ENCODE data around the gene ALOX12B.
A peak's percentile ranks its signal among the peaks of the same experiment; 100 is the strongest.
"Not testable (repeated sequence)": the region's sequence is repeated elsewhere in the genome, so short reads cannot be mapped to it uniquely, and the experiment has no call there.

Gene ALOX12B

GRCh38 chr17:8081876-8082275 lies 5.6 kb downstream of the ALOX12B start:
- DNase-seq = no peak

GRCh38 chr17:8080799-8081219 lies 6.7 kb downstream of the ALOX12B start:
- no peak for DNase-seq

- no peak for DNase-seq
These were observed 7.2 kb downstream of the ALOX12B start for GRCh38 chr17:8080208-8080798.

- peak; percentile 73 for DNase-seq
These were observed 8.0 kb downstream of the ALOX12B start for GRCh38 chr17:8079291-8080207.

GRCh38 chr17:8077939-8078338 lies 9.6 kb downstream of the ALOX12B start:
- not testable (repeated sequence) for DNase-seq

- DNase-seq = no peak
These were observed 10.8 kb downstream of the ALOX12B start for GRCh38 chr17:8076502-8077266.

- no peak for DNase-seq
These were observed 11.8 kb downstream of the ALOX12B start for GRCh38 chr17:8075574-8076342.

- no peak for DNase-seq
These were observed 12.4 kb downstream of the ALOX12B start for GRCh38 chr17:8075081-8075480.

GRCh38 chr17:8074554-8074953 lies 13.0 kb downstream of the ALOX12B start:
- DNase-seq = no peak

- DNase-seq = peak; percentile 81
These were observed 13.7 kb downstream of the ALOX12B start for GRCh38 chr17:8073627-8074484.

GRCh38 chr17:8072729-8073461 lies 14.6 kb downstream of the ALOX12B start:
- DNase-seq = peak; percentile 4

GRCh38 chr17:8072341-8072728 lies 15.2 kb downstream of the ALOX12B start:
- DNase-seq = no peak

GRCh38 chr17:8071496-8071895 lies 16.0 kb downstream of the ALOX12B start:
- DNase-seq = no peak

- no peak for DNase-seq
These were observed 18.0 kb downstream of the ALOX12B start for GRCh38 chr17:8069587-8069860.

- DNase-seq = no peak
These were observed 18.6 kb downstream of the ALOX12B start for GRCh38 chr17:8068736-8069586.

- no peak for DNase-seq
These were observed 19.7 kb downstream of the ALOX12B start for GRCh38 chr17:8067806-8068205.

GRCh38 chr17:8066841-8067775 lies 20.4 kb downstream of the ALOX12B start:
- DNase-seq = no peak

- no peak for DNase-seq
These were observed 22.9 kb downstream of the ALOX12B start for GRCh38 chr17:8064561-8065019.

Data from stimulated activated naive CD4-positive, alpha-beta T cell treated with Interleukin-2 at 50 U/mL for 16 hours (primary cell).